Daoy (cell line): ENCODE results near the gene DOHH. TPM values are rescaled to one million over a fixed set of nuclear protein-coding genes. Genes with fewer than 3 reads are reported as not detected.
"Not testable (repeated sequence)": the region's sequence is repeated elsewhere in the genome, so short reads cannot be mapped to it uniquely, and the experiment has no call there.

Source experiments
- DNase-seq: peaks from one replicate; pipeline ENCODE4 v3.0.0-alpha.2; 2015; ENCODE audit warnings: low read depth
- total RNA-seq: library from RNA; depleted of rRNA; stranded (reverse); fragments of >200 nt; shearing (Covaris generic); gene quantifications from 2 replicates; pipeline ENCODE4 v1.2.3, GENCODE V29; 2014

DOHH gene
- total RNA-seq, 1 experiment from 2014 or later, result 22.9 TPM

- DNase-seq, result no peak
Observed at GRCh38 chr19:3519126-3519525, 18.7 kb upstream of the DOHH start.

GRCh38 chr19:3518659-3519058, 18.2 kb upstream of the DOHH start:
- DNase-seq, result no peak

- no peak for DNase-seq
Observed at GRCh38 chr19:3518255-3518654, 17.8 kb upstream of the DOHH start.

GRCh38 chr19:3517638-3518037, 17.2 kb upstream of the DOHH start:
- DNase-seq, result no peak

- DNase-seq, result no peak
Observed at GRCh38 chr19:3516675-3517207, 16.3 kb upstream of the DOHH start.

- no peak for DNase-seq
Observed at GRCh38 chr19:3515891-3516422, 15.5 kb upstream of the DOHH start.

GRCh38 chr19:3514930-3515329, 14.5 kb upstream of the DOHH start:
- no peak for DNase-seq

- no peak for DNase-seq
Observed at GRCh38 chr19:3513229-3514140, 13.0 kb upstream of the DOHH start.

GRCh38 chr19:3512562-3513228, 12.2 kb upstream of the DOHH start:
- no peak for DNase-seq

- DNase-seq, result no peak
Observed at GRCh38 chr19:3511506-3512251, 11.2 kb upstream of the DOHH start.

GRCh38 chr19:3510727-3511126, 10.3 kb upstream of the DOHH start:
- no peak for DNase-seq

- DNase-seq, result peak; percentile 81
Observed at GRCh38 chr19:3509566-3509989, 9.1 kb upstream of the DOHH start.

GRCh38 chr19:3508771-3509535, 8.5 kb upstream of the DOHH start:
- DNase-seq, result peak; percentile 62

- DNase-seq, result not testable (repeated sequence)
Observed at GRCh38 chr19:3508121-3508661, 7.7 kb upstream of the DOHH start.

GRCh38 chr19:3507371-3508120, 7.1 kb upstream of the DOHH start:
- DNase-seq, result peak; percentile 39

- DNase-seq, result peak; percentile 35
Observed at GRCh38 chr19:3506384-3507340, 6.2 kb upstream of the DOHH start.

GRCh38 chr19:3505598-3506383, 5.3 kb upstream of the DOHH start, which contains the start of gene FZR1:
Gene FZR1 (plus strand): TSS chr19:3506311. CDS start chr19:3522990, 16,679 bp downstream.
- DNase-seq, result peak; percentile 100

- DNase-seq, result no peak
Observed at GRCh38 chr19:3504735-3505134, 4.3 kb upstream of the DOHH start.
